Mesendoderm (in vitro differentiated cells): ENCODE measurements around the gene NAA35.

ENCODE experiments used
- DNase-seq: peaks from one replicate; pipeline ENCODE4 v3.0.0; 2013
- H2AK5ac ChIP-seq: 2 replicates; pipeline ENCODE4 v1.6.1; 2013; ENCODE audit warnings: low read length, inconsistent platforms
- H2BK120ac ChIP-seq: 2 replicates; pipeline ENCODE4 v1.6.1; 2013; ENCODE audit warnings: low read depth, mild to moderate bottlenecking, low read length, moderate library complexity, mixed read lengths
- H2BK15ac ChIP-seq: replicated peaks from 2 replicates; pipeline ENCODE4 v1.6.1; 2013; ENCODE audit warnings: low read depth, mild to moderate bottlenecking, moderate library complexity
- H2BK5ac ChIP-seq: 2 replicates; pipeline ENCODE4 v1.6.1; 2013; ENCODE audit warnings: low read length, inconsistent platforms
- H3K18ac ChIP-seq: 2 replicates; pipeline ENCODE4 v1.6.1; 2013; ENCODE audit warnings: mild to moderate bottlenecking, low read length, mixed read lengths
- H3K23ac ChIP-seq: one replicate; pipeline ENCODE4 v1.6.1; 2013; ENCODE audit warnings: low read length
- H3K27ac ChIP-seq: 2 replicates; pipeline ENCODE4 v1.5.1; 2013; ENCODE audit warnings: low read depth, mild to moderate bottlenecking, inconsistent platforms, low read length, moderate library complexity
- H3K27me3 ChIP-seq: 2 replicates; pipeline ENCODE4 v1.6.1; 2013; ENCODE audit warnings: low read length, control low read depth, mild to moderate bottlenecking, inconsistent platforms; ENCODE audit not compliant: insufficient read depth, poor library complexity
- H3K36me3 ChIP-seq: 2 replicates; pipeline ENCODE4 v1.6.1; 2013; ENCODE audit warnings: low read length, inconsistent platforms; ENCODE audit not compliant: control insufficient read depth, insufficient read depth
- H3K4ac ChIP-seq: one replicate; pipeline ENCODE4 v1.6.1; 2013; ENCODE audit warnings: low read depth, mild to moderate bottlenecking, low read length, moderate library complexity
- H3K4me1 ChIP-seq: 2 replicates; pipeline ENCODE4 v1.6.1; 2013; ENCODE audit warnings: low read depth, low read length, inconsistent platforms; ENCODE audit not compliant: control insufficient read depth
- H3K4me2 ChIP-seq: 2 replicates; pipeline ENCODE4 v1.6.1; 2013; ENCODE audit warnings: low read length
- H3K4me3 ChIP-seq: 2 replicates; pipeline ENCODE4 v1.5.1; 2013; ENCODE audit warnings: mild to moderate bottlenecking, low read length
- H3K56ac ChIP-seq: one replicate; pipeline ENCODE4 v1.6.1; 2013; ENCODE audit warnings: low read length
- H3K79me1 ChIP-seq: 2 replicates; pipeline ENCODE4 v1.6.1; 2013; ENCODE audit warnings: low read length, inconsistent platforms
- H3K79me2 ChIP-seq: 2 replicates; pipeline ENCODE4 v1.6.1; 2013; ENCODE audit warnings: mild to moderate bottlenecking, low read length; ENCODE audit not compliant: control insufficient read depth, insufficient read depth
- H3K9ac ChIP-seq: 2 replicates; pipeline ENCODE4 v1.6.1; 2013; ENCODE audit warnings: low read length, inconsistent platforms
- H4K5ac ChIP-seq: one replicate; pipeline ENCODE4 v1.6.1; 2013; ENCODE audit warnings: low read length
- H4K8ac ChIP-seq: one replicate; pipeline ENCODE4 v1.6.1; 2013; ENCODE audit warnings: low read depth, mild to moderate bottlenecking, control low read depth, low read length, moderate library complexity
- WGBS: extraction: QIAGEN DNeasy Blood & Tissue Kit; methylation state at CpG from one replicate; pipeline ENCODE4 v1.1.7; 2013; ENCODE audit warnings: low lambda C conversion rate, missing lambda C conversion rate; ENCODE audit not compliant: insufficient coverage; ENCODE audit errors: extremely low coverage; 5-methylcytosine and 5-hydroxymethylcytosine counted together

The NAA35 gene

DNA sequence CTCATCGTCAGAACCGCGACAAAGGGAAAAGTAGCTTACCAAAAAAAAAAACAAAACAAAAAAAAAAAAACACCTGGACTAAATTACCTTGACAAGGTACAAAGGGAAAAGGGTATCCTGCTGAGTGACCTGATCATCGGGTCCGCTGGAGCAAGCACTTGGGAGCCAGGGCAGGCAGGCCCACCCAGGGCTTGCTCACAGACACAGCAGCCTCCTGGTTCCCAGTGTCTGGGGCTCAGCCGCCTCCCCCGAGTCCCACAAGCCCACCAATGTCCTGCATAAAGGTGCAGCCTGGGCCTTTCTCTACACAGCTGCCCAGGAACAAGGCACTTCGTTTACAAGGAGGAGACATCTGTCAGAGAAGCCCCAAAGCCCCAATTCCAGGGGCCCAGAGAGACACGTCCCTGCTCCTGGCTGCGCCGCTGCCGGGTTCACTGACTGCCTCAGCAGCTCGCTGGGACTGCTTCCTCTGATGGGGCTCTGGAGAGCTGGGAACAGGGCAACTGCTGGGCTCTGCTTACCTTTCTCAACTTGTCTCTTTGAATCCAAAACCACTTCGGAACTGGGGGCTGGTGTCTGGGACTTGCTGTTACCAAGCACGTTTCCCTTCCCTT lies 95.0 kb downstream of the NAA35 start:
- H2BK5ac ChIP-seq: no peak overlapping the region
- no peak overlapping the region for H3K56ac ChIP-seq
- no peak overlapping the region for H4K8ac ChIP-seq
- H3K4me3 ChIP-seq: no peak overlapping the region
- no peaks in the 10 kb centered on the region for H3K79me2 ChIP-seq
- H2BK120ac ChIP-seq: no peak overlapping the region
- H2AK5ac ChIP-seq: no peak overlapping the region
- no peak overlapping the region for H2BK15ac ChIP-seq
- no peaks in the 10 kb centered on the region for H3K27me3 ChIP-seq
- no peak overlapping the region for H4K5ac ChIP-seq
- H3K4ac ChIP-seq: no peak overlapping the region
- H3K79me1 ChIP-seq: no peaks in the 10 kb centered on the region
- H3K27ac ChIP-seq: no peak overlapping the region
- H3K4me1 ChIP-seq: no peaks in the 10 kb centered on the region
- H3K9ac ChIP-seq: no peak overlapping the region
- no CpG with 5 or more reads among the region's 15 CpGs for WGBS
- H3K4me2 ChIP-seq: no peak overlapping the region
- no peak for DNase-seq
- peaks cover 4% of the 10 kb centered on the region for H3K36me3 ChIP-seq
- no peak overlapping the region for H3K23ac ChIP-seq
- no peak overlapping the region for H3K18ac ChIP-seq

DNA sequence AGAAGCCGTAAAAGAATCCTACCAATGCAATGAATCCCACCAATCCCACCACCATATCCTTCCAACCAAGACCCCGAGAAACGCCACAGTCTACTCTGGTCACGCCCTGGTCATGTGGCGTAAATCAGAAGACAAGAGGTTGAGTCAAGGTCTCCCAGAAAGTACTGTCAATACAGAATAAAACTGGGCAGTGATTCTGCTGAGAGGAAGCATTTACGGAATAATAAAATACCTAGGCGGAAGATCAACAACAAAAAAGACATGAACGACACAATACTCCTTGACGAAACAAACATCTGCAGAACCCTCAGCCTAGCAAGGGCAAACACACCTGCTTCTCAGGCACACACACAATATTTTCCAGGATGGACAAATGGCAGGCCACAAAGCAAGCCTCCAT lies 95.6 kb downstream of the NAA35 start:
- peaks cover 4% of the 10 kb centered on the region for H3K36me3 ChIP-seq
- H2BK120ac ChIP-seq: no peak overlapping the region
- H3K4me1 ChIP-seq: no peaks in the 10 kb centered on the region
- no peak overlapping the region for H3K56ac ChIP-seq
- H3K27ac ChIP-seq: no peak overlapping the region
- no peaks in the 10 kb centered on the region for H3K79me2 ChIP-seq
- H3K4ac ChIP-seq: no peak overlapping the region
- H2BK15ac ChIP-seq: no peak overlapping the region
- H2BK5ac ChIP-seq: no peak overlapping the region
- H3K23ac ChIP-seq: no peak overlapping the region
- H2AK5ac ChIP-seq: no peak overlapping the region
- no peaks in the 10 kb centered on the region for H3K79me1 ChIP-seq
- H3K4me3 ChIP-seq: no peak overlapping the region
- H3K18ac ChIP-seq: no peak overlapping the region
- no peak overlapping the region for H3K4me2 ChIP-seq
- H3K9ac ChIP-seq: no peak overlapping the region
- H4K8ac ChIP-seq: no peak overlapping the region
- H3K27me3 ChIP-seq: no peaks in the 10 kb centered on the region
- WGBS: no CpG with 5 or more reads among the region's 9 CpGs
- no peak overlapping the region for H4K5ac ChIP-seq
- DNase-seq: no peak

DNA sequence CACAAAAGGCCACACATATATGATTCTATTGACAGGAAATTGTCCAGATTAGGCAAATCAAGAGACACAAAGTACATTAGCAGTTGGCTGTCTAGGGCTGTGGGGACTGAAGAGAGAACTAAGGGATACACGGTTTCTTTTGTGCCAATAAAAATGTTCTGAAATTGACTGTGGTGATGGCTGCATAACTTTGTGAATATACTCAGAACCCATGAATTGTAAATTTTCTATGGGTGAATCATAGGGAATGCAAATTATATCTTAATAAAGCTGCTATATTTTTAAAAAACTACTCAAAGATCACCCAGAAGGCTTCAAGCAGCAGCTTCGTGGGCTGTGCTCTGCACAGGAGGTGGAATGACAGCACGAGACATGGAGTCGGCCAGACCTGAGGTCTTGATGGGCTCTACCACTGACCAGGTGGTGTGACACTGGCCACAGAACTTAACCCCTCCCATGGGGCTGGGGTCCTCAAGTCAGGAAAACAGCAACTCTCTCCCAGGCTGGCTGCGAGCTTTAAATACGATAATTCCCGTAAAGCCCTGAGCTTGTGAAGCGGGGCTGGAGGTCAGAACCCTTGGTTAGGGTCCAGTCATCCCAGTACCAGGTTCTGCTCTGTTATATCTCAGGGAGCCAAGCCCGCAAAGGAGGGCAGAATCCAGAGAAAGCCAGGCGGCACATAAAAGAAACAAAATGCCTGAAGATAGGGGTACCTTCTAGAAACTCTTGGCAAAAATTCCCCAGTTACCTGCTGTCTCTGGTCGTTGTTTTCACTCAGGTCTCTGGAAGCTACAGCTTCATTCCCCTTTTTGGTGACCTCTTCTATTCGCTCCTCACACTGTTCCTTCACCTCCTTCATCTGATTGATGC lies 99.3 kb downstream of the NAA35 start:
- no peak overlapping the region for H2BK5ac ChIP-seq

DNA sequence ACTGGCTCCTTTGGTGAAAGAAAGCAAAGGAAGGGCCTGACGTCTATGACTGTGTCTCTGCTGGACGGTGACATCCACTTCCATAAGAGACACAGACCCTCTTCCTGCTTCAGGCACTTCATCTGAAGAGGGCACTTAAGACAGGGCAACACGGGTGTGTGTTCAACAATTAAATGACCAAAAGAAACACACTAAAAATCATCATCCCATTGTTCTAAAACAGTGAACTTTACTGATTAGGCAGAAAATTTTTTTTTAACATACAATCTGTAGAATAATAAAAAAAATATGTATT lies 99.9 kb downstream of the NAA35 start:
- H3K23ac ChIP-seq: no peak overlapping the region
- no peak overlapping the region for H2BK15ac ChIP-seq
- no peaks in the 10 kb centered on the region for H3K27me3 ChIP-seq
- H3K4me1 ChIP-seq: no peaks in the 10 kb centered on the region
- H3K56ac ChIP-seq: no peak overlapping the region
- H2BK5ac ChIP-seq: no peak overlapping the region
- DNase-seq: no peak
- H2AK5ac ChIP-seq: no peak overlapping the region
- no peak overlapping the region for H4K5ac ChIP-seq
- H3K36me3 ChIP-seq: no peaks in the 10 kb centered on the region
- no peak overlapping the region for H3K9ac ChIP-seq
- no CpG with 5 or more reads among the region's 3 CpGs for WGBS
- H2BK120ac ChIP-seq: no peak overlapping the region
- H4K8ac ChIP-seq: no peak overlapping the region
- H3K4ac ChIP-seq: no peak overlapping the region
- no peaks in the 10 kb centered on the region for H3K79me1 ChIP-seq
- no peak overlapping the region for H3K27ac ChIP-seq
- H3K79me2 ChIP-seq: no peaks in the 10 kb centered on the region
- no peak overlapping the region for H3K4me2 ChIP-seq
- H3K4me3 ChIP-seq: no peak overlapping the region
- no peak overlapping the region for H3K18ac ChIP-seq

More for the DNA sequence above, 99.3 kb downstream of the NAA35 start:
- Histone ChIP-seq H3K56ac (no peak overlapping the region), H4K8ac (no peak overlapping the region), H3K79me1 (no peaks in the 10 kb centered on the region), H3K79me2 (no peaks in the 10 kb centered on the region), H2BK120ac (no peak overlapping the region), H3K4me2 (no peak overlapping the region), H2AK5ac (no peak overlapping the region), H3K4me3 (no peak overlapping the region), H3K18ac (no peak overlapping the region), H2BK15ac (no peak overlapping the region), H3K9ac (no peak overlapping the region), H3K4me1 (no peaks in the 10 kb centered on the region), H4K5ac (no peak overlapping the region), H3K27me3 (no peaks in the 10 kb centered on the region), H3K23ac (no peak overlapping the region), H3K4ac (no peak overlapping the region), H3K36me3 (no peaks in the 10 kb centered on the region), H3K27ac (no peak overlapping the region)
- WGBS: no CpG with 5 or more reads among the region's 12 CpGs
- DNase-seq: no peak

DNA sequence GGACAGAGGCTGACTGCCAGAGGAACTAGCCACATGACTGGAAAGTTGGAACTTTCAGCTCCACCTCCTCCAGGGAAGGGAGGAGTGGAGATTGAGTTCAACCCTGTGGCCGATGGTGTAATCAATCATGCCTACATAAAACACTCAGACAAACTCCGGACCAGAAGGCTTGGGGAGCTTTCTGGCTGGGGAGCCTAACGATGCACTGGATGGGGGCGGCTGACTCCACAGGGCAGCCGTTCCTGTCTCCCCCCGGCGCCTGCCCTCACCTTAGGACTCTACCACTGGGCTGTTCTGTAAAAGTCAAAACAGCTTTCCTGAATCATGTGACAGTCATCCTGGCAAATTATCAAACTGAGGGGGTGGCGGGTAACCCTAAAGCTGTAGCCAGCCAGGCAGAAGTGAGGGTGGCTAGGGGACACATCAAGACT lies 100.4 kb downstream of the NAA35 start:
- no peak overlapping the region for H2BK5ac ChIP-seq
- WGBS: no CpG with 5 or more reads among the region's 8 CpGs

More for the DNA sequence above, 100.4 kb downstream of the NAA35 start:
- no peak overlapping the region for H2BK120ac ChIP-seq
- H3K9ac ChIP-seq: no peak overlapping the region
- no peak overlapping the region for H2AK5ac ChIP-seq
- H3K4me1 ChIP-seq: no peaks in the 10 kb centered on the region
- H3K18ac ChIP-seq: no peak overlapping the region
- H3K4me2 ChIP-seq: no peak overlapping the region
- H3K36me3 ChIP-seq: no peaks in the 10 kb centered on the region
- no peak overlapping the region for H3K27ac ChIP-seq
- no peak overlapping the region for H4K5ac ChIP-seq
- no peak for DNase-seq
- H3K23ac ChIP-seq: no peak overlapping the region
- no peaks in the 10 kb centered on the region for H3K79me1 ChIP-seq
- no peaks in the 10 kb centered on the region for H3K79me2 ChIP-seq
- no peak overlapping the region for H4K8ac ChIP-seq
- H3K4me3 ChIP-seq: no peak overlapping the region
- H3K4ac ChIP-seq: no peak overlapping the region
- no peaks in the 10 kb centered on the region for H3K27me3 ChIP-seq
- no peak overlapping the region for H3K56ac ChIP-seq
- H2BK15ac ChIP-seq: no peak overlapping the region
